Stimulated activated naive B cell treated with anti-CD40 and anti-IgM and Interleukin-4, amounts not matched to agents 10 μg/mL and 1 μg/mL and 100 μg/mL, for 72 hours (primary cell): ENCODE data around the gene CORO2A.

Experiments
- ATAC-seq, 2 donors: fragments of 150-1000 bp; cut with Tn5 transposase; replicated peaks; 2 replicates each; pipeline ENCODE4 v1.10.0; 2021; ENCODE audit warnings: moderate library complexity in 1 of 2
- DNase-seq: peaks from one replicate; pipeline ENCODE4 v3.0.0; 2021
- H3K27ac Mint-ChIP-seq: one replicate; pipeline ENCODE4 v1.8.0; 2022; ENCODE audit warnings: mild to moderate bottlenecking, mixed read lengths
- H3K27me3 Mint-ChIP-seq, 2 donors: one replicate each; pipeline ENCODE4 v1.8.0; 2022; ENCODE audit warnings: mixed read lengths in 2 of 2
- H3K36me3 Mint-ChIP-seq, 2 donors: one replicate each; pipeline ENCODE4 v1.8.0; 2022; ENCODE audit warnings: mixed read lengths in 2 of 2, mild to moderate bottlenecking in 1 of 2
- H3K4me1 Mint-ChIP-seq, 2 donors: one replicate each; pipeline ENCODE4 v1.8.0; 2022; ENCODE audit warnings: mixed read lengths in 2 of 2, mild to moderate bottlenecking in 1 of 2
- H3K4me3 Mint-ChIP-seq, 2 donors: one replicate each; pipeline ENCODE4 v1.8.0; 2022; ENCODE audit warnings: mild to moderate bottlenecking in 2 of 2, mixed read lengths in 2 of 2, moderate library complexity in 1 of 2
- H3K9me3 Mint-ChIP-seq, 2 donors: one replicate each; pipeline ENCODE4 v1.8.0; 2022; ENCODE audit warnings: mixed read lengths in 2 of 2, mild to moderate bottlenecking in 1 of 2

The CORO2A gene, protein sequence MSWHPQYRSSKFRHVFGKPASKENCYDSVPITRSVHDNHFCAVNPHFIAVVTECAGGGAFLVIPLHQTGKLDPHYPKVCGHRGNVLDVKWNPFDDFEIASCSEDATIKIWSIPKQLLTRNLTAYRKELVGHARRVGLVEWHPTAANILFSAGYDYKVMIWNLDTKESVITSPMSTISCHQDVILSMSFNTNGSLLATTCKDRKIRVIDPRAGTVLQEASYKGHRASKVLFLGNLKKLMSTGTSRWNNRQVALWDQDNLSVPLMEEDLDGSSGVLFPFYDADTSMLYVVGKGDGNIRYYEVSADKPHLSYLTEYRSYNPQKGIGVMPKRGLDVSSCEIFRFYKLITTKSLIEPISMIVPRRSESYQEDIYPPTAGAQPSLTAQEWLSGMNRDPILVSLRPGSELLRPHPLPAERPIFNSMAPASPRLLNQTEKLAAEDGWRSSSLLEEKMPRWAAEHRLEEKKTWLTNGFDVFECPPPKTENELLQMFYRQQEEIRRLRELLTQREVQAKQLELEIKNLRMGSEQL

DNA sequence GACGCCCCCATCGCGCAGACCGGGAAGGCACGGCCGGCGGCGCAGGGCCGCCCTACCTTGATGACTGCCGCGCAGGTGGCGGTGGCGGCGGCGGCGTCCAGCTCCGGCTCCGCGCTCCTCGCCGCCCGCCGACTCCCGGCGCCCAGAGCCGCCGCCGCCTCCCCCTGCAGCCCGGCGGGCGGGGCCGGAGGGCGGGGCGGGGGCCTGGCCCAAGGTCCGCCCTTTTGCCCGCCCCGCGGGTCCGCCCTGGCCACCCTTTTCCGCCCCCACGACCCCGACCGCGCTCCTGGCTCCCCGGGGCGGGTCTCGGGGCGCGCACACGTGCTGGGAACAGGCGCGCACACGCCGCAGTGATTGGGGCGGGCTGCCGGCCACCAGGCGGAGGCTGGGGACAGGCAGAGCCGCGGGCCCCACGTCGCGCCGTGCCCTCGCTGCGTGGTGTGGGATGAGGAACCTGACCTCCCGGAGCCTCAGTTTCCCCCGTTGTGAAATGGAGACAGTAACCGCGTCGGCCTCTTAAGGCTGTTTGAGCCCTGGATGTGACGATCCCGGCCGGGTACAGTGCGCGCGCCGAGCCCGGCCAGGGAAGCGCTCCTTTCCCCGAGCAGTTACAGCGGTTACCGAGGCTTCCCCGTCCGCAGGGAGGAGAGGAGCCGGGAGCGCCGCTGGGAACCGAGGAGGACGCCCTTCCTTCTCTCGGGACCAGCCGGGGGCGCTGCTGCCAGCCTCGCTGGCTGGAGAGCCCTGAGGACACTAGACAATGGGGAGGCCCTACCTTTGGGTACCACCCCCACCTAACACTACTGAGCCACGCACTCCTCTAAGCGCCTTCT lies at the start of gene CORO2A:
CORO2A (minus strand) TSS at position 135 of the 833 bp plus-strand sequence. CDS start 34,977 bp downstream, outside the sequence.
- ATAC-seq = peak; percentile 81 to 83
- Mint-ChIP-seq H3K27ac (peak within 1 kb of the TSS; percentile 47), H3K4me1 (peaks cover 4 to 12% of the 10 kb centered on the region in 2 donors), H3K27me3 (peaks cover 0 to 11% of the 10 kb centered on the region in 2 donors), H3K4me3 (peak within 1 kb of the TSS; percentile 82 to 89), H3K9me3 (no peaks in the 10 kb centered on the region), H3K36me3 (no peaks in the 10 kb centered on the region)
- peak; percentile 31 for DNase-seq

DNA sequence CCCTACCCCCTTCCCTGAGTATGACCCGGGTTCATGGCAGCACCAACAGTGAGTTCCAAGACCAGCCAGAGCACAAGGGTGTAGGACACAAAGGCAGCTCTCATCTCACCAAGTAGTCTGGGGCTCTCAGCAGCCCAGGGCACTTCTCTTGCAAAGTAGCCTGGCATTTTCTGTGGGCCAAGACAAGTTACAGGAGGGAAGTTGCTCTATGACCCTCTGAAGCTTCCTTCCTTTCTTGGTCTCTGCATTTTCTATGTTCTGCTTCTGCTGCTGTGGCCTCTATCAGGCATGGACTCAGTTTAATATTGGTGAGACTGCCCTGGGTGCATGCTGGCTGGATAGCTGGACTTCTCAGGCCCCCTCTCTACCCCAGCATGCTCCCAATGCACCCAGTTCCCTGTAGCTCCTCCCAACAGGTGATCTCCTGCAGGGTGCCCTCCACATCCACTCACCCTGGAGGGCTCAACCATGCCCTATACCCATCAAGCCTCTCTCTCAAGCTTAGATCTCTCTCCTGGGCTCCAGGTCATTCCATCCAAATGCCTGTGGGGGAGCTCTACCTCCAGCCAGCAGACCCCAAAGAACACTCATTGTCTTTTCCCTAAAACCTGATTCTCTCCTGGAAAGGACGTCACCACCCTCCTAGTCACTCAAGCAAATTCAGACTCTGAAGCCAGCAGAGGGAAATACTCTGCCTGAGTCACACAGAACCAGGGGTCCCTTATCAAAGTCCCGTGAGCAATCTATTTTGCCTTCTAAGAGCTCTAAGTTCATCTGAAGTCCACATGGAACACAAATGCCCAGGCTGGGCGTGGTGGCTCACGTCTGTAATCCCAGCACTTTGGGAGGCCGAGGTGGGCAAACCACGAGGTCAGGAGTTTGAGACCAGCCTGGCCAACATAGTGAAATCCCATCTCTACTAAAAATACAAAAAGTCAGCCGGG lies 49.2 kb upstream of the CORO2A start:
- Mint-ChIP-seq H3K36me3 (no peaks in the 10 kb centered on the region), H3K27me3 (no peaks in the 10 kb centered on the region), H3K4me1 (no peaks in the 10 kb centered on the region), H3K27ac (no peak overlapping the region), H3K9me3 (no peaks in the 10 kb centered on the region), H3K4me3 (no peak overlapping the region)
- DNase-seq = no peak
- ATAC-seq = no peak

DNA sequence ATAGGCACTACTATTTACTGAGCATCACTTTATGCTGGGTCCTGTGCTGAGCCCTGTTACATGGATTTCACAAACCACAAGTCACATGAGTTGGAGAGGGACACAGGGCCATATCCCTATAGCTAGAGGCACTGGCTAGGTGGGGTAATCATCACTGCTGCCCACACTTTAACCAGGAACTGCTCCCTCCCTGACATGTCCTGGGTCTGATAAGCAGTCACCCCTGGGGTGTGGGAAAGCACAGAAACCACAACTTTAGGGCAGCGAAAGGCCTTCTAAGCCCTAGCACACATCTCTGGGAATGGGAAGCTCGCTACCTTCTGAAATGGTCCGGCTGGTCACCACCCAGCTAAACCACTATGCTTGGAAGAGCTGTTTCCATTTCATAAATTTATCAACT lies 48.0 kb upstream of the CORO2A start:
- H3K27ac Mint-ChIP-seq = no peak overlapping the region
- no peak for ATAC-seq
- H3K36me3 Mint-ChIP-seq = no peaks in the 10 kb centered on the region
- H3K27me3 Mint-ChIP-seq = no peaks in the 10 kb centered on the region
- no peaks in the 10 kb centered on the region for H3K9me3 Mint-ChIP-seq
- H3K4me1 Mint-ChIP-seq = no peaks in the 10 kb centered on the region
- H3K4me3 Mint-ChIP-seq = no peak overlapping the region
- DNase-seq = no peak

DNA sequence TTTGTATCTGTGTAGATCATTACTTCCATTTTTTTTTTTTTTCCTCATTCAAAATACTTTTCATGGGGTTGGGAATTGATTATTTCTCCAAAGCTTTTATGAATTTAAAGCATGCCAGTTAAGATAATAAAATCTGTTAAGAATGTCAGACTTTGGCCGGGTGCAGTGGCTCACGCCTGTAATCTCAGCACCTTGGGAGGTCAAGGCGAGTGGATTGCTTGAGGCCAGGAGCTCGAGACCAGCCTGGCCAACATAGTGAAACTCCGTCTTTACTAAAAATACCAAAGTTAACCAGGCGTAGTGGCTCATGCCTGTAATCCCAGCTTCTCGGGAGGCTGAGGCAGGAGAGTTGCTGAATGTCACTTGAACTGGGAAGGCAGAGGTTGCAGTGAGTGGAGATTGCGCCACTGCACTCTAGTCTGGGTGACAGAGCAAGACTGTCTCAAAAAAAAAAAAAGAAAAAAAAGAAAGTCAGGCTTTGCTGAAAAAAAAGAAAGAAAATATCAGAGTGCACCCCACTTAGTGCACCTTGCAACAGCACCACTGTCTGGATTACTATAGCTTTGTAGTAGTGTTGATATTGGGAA lies 44.6 kb upstream of the CORO2A start:
- Mint-ChIP-seq H3K9me3 (no peaks in the 10 kb centered on the region), H3K27ac (no peak overlapping the region), H3K36me3 (no peaks in the 10 kb centered on the region), H3K4me1 (no peaks in the 10 kb centered on the region), H3K27me3 (no peaks in the 10 kb centered on the region), H3K4me3 (no peak overlapping the region)
- ATAC-seq (no peak), DNase-seq (no peak)

DNA sequence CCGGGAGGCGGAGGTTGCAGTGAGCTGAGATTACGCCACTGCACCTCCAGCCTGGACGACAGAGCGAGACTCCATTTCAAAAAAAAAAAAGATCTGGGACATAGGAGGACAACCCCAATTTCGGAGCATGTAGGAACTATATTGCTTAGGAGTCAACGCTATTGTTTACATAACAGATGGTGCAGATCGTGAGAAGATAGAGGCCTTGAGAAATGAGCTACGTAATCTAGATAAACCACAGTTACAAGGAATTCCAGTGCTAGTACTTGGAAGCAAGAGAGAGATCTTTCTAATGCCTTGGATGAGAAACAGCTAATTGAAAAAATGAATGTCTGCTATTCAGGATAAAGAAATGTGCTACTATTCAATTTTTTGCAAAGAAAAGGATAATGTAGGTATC lies 42.7 kb upstream of the CORO2A start:
- H3K4me3 Mint-ChIP-seq = no peak overlapping the region
- H3K27me3 Mint-ChIP-seq = no peaks in the 10 kb centered on the region
- ATAC-seq (no peak), DNase-seq (no peak)
- peaks cover 0 to 3% of the 10 kb centered on the region in 2 donors for H3K36me3 Mint-ChIP-seq
- no peak overlapping the region for H3K27ac Mint-ChIP-seq
- no peaks in the 10 kb centered on the region for H3K9me3 Mint-ChIP-seq
- H3K4me1 Mint-ChIP-seq = peaks cover 0 to 1% of the 10 kb centered on the region in 2 donors

DNA sequence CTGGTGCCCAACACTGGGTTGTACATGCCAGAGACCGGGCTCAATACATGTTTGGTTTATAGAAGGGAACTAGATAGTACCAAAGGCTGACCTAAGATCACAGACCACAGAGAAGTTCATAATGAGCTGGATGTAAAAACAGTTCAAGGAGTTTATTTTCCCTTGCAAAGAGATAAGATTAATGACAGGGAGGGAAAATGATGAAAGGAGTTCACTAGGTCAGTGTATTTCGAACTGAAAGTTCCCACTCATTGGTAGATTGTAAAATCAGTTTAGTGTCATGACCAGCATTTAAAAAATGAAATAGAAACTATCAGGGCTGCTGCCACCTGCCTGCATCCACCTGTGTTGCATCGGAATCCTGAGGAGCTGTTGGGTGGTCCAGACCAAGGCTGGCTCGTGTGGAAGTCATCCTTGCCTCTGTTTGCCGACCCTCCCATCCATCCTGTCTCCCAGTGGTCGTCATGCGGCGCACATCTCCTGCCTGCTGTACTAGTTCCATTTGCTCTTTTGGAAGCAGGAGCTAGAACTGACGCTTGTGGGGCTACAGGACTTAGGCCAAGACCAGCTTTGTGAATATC lies 41.9 kb upstream of the CORO2A start:
- Mint-ChIP-seq H3K27ac (peak overlapping the region; percentile 31), H3K9me3 (no peaks in the 10 kb centered on the region), H3K27me3 (no peaks in the 10 kb centered on the region), H3K36me3 (peaks cover 0 to 3% of the 10 kb centered on the region in 2 donors), H3K4me3 (no peak overlapping the region), H3K4me1 (peaks cover 0 to 1% of the 10 kb centered on the region in 2 donors)
- DNase-seq (no peak), ATAC-seq (no peak)

DNA sequence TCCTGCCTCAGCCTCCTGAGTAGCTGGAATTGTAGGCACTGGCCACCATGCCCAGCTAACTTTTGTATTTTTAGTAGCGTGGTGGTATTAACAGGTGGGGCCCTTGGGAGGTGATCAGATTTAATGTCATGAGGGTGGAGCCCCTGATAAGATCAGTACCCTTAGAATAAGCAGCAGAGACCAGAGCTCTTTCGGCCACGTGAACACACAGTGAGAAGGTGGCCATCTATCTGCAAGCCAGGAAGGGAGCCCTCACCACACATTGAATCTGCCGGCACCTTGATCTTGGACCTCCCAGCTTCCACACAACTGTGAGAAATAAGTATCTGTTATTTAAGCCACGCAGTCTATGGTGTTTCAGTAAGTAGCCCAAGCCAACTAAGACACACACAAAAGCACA lies 40.5 kb upstream of the CORO2A start:
- H3K4me1 Mint-ChIP-seq = peaks cover 0 to 1% of the 10 kb centered on the region in 2 donors
- ATAC-seq (no peak), DNase-seq (no peak)
- no peaks in the 10 kb centered on the region for H3K27me3 Mint-ChIP-seq
- no peak overlapping the region for H3K4me3 Mint-ChIP-seq
- no peaks in the 10 kb centered on the region for H3K9me3 Mint-ChIP-seq
- H3K27ac Mint-ChIP-seq = no peak overlapping the region
- H3K36me3 Mint-ChIP-seq = peaks cover 0 to 7% of the 10 kb centered on the region in 2 donors

DNA sequence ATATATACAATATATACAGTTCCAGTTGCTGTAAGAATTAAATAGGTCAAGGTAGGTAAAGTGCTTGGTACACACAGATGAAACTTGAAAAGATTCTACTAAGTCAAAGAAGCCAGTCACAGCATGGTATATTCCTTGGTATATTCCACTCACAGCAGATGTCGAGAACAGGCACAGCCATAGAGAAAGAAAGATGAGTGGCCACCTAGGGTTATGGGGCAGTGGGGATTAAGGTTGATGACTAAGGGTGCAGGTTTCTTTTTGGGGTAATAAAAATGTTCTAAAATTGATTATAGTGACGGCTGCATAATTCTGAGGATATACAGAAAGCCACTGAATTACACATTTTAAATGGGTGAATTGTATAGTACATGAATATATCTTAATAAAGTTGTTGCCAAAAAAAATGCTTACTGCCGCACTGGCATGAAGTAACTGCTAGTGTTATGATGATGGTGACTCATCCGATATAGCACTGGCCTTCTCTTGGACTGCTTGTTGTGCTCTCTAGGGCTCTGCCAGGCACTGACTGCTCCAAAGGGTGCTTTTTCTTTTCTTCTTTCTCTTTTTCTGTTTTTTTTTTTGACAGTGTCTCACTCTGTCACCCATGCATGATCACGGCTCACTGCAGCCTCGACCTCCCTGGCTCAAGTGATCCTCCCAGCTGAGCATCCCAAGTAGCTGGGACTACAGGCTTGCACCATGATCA lies 39.5 kb upstream of the CORO2A start:
- no peaks in the 10 kb centered on the region for H3K27me3 Mint-ChIP-seq
- H3K4me1 Mint-ChIP-seq = peaks cover 0 to 1% of the 10 kb centered on the region in 2 donors
- H3K4me3 Mint-ChIP-seq = no peak overlapping the region
- DNase-seq = no peak
- no peak for ATAC-seq
- H3K27ac Mint-ChIP-seq = no peak overlapping the region
- H3K36me3 Mint-ChIP-seq = peaks cover 0 to 7% of the 10 kb centered on the region in 2 donors
- no peaks in the 10 kb centered on the region for H3K9me3 Mint-ChIP-seq

DNA sequence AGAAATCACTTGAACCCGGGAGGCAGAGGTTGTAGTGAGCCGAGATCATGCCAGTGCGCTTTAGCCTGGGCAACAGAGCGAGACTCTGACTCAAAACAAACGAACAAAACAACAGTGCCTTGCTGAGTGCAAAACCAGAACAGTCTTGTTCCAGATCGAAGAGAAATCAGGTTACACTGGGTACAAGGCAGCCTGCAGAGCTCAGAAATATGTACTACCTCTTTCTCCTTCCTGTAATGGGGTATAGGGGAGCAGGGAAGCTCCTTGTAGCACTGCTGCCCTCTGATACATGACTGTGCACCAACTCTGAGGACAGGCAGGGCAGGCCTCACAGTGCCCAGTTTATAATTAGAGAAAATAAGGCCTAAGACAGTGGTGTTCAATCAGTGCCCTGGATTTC lies 38.4 kb upstream of the CORO2A start:
- DNase-seq = no peak
- Mint-ChIP-seq H3K27ac (no peak overlapping the region), H3K4me3 (no peak overlapping the region), H3K4me1 (peaks cover 0 to 1% of the 10 kb centered on the region in 2 donors), H3K9me3 (no peaks in the 10 kb centered on the region), H3K27me3 (no peaks in the 10 kb centered on the region), H3K36me3 (peaks cover 0 to 7% of the 10 kb centered on the region in 2 donors)
- no peak for ATAC-seq

DNA sequence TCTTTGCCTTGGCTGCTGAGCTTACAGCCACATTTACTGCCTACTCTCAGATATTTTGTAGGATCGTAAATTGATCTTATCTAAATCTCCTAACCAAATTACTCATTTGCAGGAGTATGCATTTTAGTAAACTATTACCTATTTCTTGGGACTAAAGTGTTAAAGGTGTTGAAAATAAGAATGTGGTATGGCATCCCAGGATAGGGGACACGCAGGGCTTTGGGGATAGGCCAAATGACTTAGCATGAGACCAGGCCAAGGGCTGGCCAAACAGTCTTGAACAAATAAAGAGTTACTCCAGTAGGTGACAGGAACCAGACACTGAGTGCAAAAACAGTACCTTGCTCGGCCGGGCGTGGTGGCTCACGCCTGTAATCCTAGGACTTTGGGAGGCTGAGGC lies 37.9 kb upstream of the CORO2A start:
- Mint-ChIP-seq H3K27ac (no peak overlapping the region), H3K4me1 (peaks cover 0 to 1% of the 10 kb centered on the region in 2 donors), H3K9me3 (no peaks in the 10 kb centered on the region), H3K27me3 (no peaks in the 10 kb centered on the region), H3K36me3 (peaks cover 0 to 7% of the 10 kb centered on the region in 2 donors), H3K4me3 (no peak overlapping the region)
- ATAC-seq (no peak), DNase-seq (no peak)

DNA sequence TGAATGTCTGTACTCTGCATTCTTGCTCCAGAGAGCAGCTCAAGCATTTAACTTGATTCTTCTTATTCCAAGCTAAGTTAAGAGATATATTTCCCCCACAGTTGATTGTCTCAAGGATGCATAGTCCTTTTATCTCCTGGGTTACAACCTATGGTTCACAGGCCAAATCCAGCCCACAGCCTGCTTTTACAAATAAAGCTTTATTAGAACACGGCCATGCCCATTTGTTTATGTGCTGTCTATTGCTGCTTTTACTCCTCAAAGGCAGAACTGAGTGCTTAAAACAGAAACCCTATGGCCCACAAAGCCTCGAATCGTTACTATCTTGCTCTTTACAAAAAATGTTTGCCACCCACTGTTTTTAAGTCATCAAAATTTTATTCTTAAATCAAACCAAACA lies 37.2 kb upstream of the CORO2A start:
- H3K4me1 Mint-ChIP-seq = peaks cover 0 to 1% of the 10 kb centered on the region in 2 donors
- H3K36me3 Mint-ChIP-seq = peaks cover 0 to 7% of the 10 kb centered on the region in 2 donors
- DNase-seq (no peak), ATAC-seq (no peak)
- H3K9me3 Mint-ChIP-seq = no peaks in the 10 kb centered on the region
- H3K27ac Mint-ChIP-seq = no peak overlapping the region
- H3K27me3 Mint-ChIP-seq = no peaks in the 10 kb centered on the region
- no peak overlapping the region for H3K4me3 Mint-ChIP-seq

DNA sequence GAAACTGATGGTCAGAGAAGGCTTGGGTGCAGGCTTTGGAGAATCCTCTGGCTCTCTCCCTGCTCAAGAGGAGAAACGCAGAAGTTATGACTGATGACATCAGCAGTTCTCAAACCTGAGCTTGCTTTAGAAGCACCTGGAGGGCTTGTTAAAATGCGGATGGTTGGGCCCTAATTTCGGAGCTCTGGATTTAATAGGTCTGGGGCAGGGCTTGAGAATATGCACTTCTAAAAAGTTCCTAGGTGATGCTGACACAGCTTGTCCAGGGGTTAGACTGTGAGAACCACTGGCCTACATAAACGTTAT lies 36.6 kb upstream of the CORO2A start:
- ATAC-seq (no peak), DNase-seq (no peak)
- H3K9me3 Mint-ChIP-seq = no peaks in the 10 kb centered on the region
- H3K4me3 Mint-ChIP-seq = no peak overlapping the region
- no peak overlapping the region for H3K27ac Mint-ChIP-seq
- peaks cover 0 to 7% of the 10 kb centered on the region in 2 donors for H3K36me3 Mint-ChIP-seq
- H3K27me3 Mint-ChIP-seq = no peaks in the 10 kb centered on the region
- peaks cover 0 to 1% of the 10 kb centered on the region in 2 donors for H3K4me1 Mint-ChIP-seq
